Mesenteric fat pad (tissue), 1 donor: ENCODE data around the gene ESYT2. TPM values are rescaled to one million over a fixed set of nuclear protein-coding genes. Genes with fewer than 3 reads are reported as not detected.
"Not testable (repeated sequence)": the region's sequence is repeated elsewhere in the genome, so short reads cannot be mapped to it uniquely, and the experiment has no call there.

ENCODE experiments used
- DNase-seq: peaks from one replicate; pipeline ENCODE4 v3.0.0-alpha.2; 2020; ENCODE audit warnings: low spot score
- long read RNA-seq: library from polyadenylated mRNA; unstranded; transcript quantifications from one replicate; pipeline ENCODE4 v2.0.0, GENCODE V29; 2020
- total RNA-seq: library from RNA; stranded (reverse); fragmentation: NEBNext Ultra II Directional; extraction: Animal tissue kit (Norgen Biotek cat#: 25700); gene quantifications from one replicate; pipeline ENCODE4 v1.2.1, GENCODE V29; 2021
- donor health status: DM: yes; HTN: yes; CAD: no.

The ESYT2 gene, protein sequence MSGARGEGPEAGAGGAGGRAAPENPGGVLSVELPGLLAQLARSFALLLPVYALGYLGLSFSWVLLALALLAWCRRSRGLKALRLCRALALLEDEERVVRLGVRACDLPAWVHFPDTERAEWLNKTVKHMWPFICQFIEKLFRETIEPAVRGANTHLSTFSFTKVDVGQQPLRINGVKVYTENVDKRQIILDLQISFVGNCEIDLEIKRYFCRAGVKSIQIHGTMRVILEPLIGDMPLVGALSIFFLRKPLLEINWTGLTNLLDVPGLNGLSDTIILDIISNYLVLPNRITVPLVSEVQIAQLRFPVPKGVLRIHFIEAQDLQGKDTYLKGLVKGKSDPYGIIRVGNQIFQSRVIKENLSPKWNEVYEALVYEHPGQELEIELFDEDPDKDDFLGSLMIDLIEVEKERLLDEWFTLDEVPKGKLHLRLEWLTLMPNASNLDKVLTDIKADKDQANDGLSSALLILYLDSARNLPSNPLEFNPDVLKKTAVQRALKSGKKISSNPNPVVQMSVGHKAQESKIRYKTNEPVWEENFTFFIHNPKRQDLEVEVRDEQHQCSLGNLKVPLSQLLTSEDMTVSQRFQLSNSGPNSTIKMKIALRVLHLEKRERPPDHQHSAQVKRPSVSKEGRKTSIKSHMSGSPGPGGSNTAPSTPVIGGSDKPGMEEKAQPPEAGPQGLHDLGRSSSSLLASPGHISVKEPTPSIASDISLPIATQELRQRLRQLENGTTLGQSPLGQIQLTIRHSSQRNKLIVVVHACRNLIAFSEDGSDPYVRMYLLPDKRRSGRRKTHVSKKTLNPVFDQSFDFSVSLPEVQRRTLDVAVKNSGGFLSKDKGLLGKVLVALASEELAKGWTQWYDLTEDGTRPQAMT
- total RNA-seq: 79.5 TPM
- long read RNA-seq, partial matches to known transcripts: 9 of 43 reads
- long read RNA-seq, other reads (novel, unspliced or antisense): 34 of 43 reads

DNA sequence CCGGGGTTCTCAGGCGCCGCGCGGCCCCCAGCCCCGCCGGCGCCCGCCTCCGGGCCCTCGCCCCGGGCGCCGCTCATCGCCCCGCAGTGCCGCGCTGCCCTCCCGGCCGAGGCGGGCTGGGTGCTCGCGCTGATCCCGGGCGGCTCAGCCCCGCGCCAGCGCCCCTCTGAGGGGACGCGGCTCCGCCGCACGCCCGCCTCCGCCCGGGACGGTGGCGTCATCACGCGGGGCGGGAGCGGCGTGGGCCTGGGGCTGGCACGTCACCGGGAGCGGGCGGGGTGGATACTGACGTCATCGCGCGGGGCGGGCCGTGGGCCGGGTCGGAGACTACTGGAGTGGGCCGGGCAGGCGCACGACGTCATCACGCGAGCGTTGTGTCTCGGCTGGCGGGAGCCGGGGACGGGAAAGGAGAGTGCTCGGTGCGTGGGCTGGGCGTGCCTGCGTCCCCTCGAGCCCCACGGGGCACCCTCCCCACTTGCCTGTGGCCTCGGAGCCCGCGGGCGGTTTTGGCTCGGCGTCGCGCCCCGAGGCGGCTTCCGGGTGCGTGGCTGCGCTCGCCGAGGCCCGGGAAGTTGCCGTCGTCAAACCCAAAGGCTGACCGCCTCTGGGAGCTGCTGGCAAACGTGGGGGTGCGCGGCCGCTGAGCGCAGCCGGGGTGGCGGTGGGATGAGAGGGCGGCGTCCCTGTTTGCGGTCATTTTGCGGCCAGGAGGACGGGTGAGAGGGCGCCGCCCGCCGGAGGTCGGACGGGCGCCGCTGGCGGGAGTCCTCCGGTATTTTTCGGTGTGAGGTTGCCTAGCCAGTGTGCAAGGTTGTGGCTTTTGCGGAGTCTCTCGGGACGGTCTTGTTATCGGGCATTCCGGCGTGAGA is at the start of gene ESYT2:
ESYT2 (minus strand) TSS at position 168 of the 869 bp plus-strand sequence; CDS start at position 77, 91 bp downstream.
- DNase-seq: peak; percentile 100

DNA sequence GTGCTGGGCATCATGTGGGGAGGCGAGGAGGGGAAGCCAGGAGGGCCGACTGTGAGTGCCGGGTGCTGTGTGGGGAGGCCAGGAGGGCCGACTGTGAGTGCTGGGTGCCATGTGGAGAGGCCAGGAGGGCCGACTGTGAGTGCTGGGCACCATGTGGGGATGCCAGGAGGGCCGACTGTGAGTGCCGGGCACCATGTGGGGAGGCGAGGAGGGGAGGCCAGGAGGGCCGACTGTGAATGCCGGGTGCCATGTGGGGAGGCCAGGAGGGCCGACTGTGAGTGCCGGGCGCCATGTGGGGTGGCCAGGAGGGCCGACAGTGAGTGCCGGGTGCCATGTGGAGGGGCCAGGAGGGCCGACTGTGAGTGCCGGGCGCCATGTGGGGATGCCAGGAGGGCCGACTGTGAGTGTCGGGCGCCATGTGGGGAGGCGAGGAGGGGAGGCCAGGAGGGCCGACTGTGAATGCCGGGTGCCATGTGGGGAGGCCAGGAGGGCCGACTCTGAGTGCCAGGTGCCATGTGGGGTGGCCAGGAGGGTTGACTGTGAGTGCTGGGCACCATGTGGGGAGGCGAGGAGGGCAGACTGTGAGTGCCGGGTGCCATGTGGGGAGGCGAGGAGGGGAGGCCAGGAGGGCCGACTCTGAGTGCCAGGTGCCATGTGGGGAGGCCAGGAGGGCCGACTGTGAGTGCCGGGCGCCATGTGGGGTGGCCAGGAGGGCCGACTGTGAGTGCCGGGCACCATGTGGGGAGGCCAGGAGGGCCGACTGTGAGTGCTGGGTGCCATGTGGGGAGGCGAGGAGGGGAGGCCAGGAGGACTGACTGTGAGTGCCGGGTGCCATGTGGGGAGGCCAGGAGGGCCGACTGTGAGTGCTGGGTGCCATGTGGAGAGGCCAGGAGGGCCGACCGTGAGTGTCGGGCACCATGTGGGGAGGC is 49.1 kb upstream of the ESYT2 start:
- DNase-seq: not testable (repeated sequence)

DNA sequence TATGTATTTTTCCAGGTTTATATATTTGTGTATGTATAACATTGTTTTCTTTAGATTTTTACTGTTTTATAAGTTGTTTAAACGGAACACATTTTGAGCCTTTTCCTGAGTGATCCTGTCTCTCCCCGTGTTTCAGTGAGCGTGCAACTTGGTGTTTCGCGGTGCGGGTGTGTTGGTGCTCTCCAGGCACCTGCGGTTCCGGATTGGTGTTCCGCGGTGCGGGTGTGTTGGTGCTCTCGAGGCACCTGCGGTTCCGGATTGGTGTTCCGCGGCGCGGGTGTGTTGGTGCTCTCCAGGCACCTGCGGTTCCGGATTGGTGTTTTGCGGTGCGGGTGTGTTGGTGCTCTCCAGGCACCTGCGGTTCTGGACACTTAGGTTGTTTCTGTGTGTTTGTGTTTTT is 47.7 kb upstream of the ESYT2 start:
- no peak for DNase-seq

DNA sequence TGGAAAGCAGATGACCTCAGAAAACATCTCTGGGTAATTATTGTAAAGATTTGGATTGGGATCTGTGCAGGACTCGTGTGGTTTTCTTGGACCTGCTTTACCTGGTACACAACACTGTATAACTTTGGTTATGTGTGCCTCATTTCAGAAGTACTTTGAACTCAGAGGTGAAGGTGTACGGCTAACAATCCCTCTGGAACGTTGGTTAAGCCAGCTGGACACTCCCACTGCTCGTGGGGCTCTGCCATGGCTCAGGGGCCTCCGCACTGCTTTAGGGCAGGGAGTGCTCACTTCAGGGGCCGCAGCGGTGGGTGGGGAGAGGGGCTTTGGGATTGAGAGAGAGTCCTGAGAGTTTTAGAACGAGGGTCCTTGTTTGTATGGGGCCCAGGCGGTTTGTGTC is 40.6 kb upstream of the ESYT2 start:
- DNase-seq: no peak

DNA sequence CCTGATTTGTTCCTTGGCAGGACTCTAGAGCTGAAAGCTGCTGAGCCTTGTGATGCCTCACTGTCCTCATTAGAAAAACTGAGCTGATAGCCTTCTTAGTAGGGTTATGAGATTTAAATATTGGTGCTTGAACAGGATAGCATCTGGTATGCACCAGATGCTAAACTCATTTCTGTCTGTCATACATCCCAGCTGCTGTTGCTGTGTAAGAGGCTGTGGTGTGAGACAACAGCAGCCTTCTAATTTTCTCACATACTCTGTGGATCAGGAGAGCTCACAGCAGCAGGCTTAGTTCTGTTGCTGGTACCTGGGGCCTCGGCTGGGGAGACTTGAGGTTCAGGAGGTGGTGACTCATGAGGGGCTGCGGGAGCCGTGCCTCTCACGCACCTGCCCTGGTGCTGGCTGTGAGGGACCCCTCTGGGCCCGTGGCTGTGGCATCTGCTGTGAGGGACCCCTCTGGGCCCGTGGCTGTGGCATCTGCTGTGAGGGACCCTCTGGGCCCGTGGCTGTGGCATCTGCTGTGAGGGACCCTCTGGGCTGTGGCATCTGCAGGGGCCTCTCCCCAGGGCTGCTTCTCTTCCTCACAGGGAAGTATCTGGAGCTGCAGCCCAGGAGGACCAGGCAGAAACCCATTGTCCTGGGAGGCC is 39.6 kb upstream of the ESYT2 start:
- DNase-seq: no peak

DNA sequence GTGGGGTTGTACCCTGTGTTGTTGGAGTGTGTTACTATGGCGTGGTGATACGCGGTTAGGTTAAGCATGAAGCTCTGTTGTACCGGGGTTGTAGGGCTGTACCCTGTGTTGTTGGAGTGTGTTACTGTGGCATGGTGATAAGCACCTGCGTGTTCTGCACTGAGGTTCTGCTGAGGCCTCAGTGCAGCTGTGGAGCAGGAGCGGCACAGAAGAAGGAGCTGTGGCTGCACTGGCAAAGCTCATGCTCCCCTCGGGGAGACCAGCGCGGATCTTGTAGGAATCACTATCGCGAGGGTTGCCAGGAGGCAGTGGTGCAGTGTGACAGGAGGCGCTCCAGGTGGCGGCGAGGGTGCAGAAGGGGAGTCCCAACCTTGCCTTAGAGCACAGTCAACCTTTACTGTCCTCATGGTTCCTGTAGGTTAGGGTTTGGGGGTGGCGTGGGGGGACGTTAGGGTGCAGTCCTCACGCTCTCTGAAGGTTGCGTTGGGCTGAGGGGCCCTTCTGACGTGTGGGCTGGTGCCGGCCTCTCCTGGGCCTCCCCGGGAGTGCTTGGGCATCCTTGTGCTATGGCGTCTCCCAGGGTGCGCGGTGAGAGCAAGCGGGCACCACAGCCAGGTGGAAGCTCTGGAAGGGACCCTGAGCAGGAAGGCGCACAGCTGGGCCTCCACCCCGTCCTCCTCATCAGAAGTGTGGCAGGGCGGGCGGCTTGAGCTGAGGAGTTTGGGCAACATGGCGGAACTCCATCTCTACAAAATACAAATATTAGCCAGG is 38.1 kb upstream of the ESYT2 start:
- no peak for DNase-seq

DNA sequence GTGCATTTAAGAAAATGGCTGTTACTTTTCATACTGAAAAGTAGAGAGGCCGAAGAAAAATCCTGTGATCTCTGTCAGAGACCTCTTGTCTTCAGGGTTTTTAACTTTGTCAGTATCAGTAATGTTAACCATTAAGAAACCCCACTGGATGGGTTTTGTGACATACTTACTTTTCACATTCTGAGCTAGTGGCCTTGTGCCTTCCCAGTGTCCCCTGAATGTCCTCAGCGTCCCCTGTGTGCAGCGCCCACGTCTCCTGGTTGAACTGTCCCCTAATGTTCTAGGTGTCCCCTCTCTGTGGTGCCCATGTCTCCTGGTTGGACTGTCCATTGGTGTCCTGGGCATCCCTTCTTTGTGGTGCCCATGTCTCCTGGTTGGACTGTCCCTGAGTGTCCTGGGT is 36.7 kb upstream of the ESYT2 start:
- DNase-seq: no peak

DNA sequence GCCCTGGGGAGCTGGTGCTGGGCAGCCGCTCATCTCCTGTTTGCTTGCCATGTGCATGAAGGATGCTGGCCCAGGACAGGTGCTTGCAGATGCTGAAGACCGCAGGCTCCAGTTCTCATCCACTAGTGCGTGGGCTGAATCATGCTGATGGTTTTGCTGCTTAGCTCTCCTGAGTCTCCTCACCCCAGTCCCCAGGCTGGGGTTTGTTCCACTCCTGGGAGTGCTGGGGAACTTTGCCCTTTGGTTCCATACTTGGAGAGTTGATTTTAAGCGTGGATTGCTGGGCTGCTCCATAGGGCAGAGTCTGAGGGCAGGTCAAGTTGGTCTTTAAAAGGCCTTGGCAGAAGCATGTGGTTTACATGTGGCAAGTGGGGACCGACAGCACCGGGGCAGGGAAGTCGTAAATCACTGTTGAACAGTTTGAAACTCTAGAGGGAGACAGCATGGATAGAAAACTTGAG is 36.2 kb upstream of the ESYT2 start:
- no peak for DNase-seq

DNA sequence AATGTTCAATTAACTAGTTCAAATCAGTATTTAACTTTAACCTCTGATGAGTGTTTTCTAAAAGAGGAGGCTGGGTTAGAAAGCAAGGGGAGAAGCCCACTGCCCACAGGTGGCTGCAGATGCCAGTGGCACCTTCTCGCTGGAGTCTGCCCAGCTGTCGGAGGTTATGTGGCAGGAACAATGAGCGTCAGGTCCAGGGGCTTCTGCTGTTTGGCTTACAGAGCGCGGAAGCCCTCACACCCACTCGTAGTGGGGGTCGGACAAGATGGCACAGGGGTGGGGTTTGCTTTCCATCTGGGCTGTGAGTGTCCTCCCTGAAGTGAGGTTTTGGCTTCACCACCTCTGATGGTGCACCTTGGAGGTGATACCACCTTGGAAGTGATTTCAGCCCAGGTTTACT is 35.5 kb upstream of the ESYT2 start:
- DNase-seq: no peak

DNA sequence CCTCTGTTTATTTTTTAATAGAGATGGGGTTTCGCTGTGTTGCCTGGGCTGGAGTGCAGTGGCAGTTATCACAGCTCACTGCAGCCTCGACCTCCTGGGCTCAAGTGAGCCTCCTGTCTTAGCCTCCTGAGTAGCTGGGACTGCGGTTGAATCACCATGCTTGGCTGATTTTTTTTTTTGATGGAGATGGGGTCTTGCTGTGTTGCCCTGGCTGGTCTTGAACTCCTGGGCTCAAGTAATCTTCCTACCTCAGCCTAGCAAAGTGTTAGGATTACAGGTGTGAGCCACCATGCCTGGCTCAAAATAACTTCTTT is 35.2 kb upstream of the ESYT2 start:
- no peak for DNase-seq

DNA sequence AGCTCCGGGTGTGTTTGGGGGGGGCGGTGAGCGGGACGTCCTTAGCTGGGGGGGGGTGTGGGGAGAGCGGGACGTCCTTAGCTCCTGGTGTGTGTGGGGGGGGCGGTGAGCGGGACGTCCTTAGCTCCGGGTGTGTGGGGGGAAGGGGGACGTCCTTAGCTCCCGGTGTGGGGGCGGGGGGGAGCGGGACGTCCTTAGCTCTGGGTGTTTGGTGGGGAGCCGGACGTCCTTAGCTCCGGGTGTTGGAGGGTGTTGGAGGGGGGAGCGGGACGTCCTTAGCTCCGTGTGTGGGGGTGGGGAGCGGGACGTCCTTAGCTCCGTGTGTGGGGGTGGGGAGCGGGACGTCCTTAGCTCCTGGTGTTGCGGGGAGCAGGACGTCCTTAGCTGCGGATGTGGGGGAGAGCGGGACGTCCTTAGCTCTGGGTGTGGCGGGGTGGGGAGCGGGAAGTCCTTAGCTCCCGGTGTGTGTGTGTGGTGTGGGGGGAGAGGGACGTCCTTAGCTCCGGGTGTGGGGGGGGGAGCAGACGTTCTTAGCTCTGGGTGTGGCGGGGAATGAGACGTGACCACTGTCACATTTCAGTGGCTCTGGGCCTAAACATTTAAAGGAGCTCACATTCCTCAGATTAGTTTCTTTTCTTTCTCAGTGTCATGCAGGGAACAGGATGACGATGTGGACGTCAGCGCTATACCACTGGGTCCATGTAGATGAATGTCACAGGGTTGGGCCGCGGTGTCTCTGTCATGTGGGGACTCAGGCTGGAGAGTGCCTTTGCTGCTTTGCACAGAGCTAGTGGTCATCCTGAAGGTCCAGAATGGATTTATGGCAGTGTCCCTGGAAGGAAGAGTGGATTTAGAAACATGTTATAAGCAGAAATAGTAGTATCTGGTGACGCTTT is 34.5 kb upstream of the ESYT2 start:
- no peak for DNase-seq

DNA sequence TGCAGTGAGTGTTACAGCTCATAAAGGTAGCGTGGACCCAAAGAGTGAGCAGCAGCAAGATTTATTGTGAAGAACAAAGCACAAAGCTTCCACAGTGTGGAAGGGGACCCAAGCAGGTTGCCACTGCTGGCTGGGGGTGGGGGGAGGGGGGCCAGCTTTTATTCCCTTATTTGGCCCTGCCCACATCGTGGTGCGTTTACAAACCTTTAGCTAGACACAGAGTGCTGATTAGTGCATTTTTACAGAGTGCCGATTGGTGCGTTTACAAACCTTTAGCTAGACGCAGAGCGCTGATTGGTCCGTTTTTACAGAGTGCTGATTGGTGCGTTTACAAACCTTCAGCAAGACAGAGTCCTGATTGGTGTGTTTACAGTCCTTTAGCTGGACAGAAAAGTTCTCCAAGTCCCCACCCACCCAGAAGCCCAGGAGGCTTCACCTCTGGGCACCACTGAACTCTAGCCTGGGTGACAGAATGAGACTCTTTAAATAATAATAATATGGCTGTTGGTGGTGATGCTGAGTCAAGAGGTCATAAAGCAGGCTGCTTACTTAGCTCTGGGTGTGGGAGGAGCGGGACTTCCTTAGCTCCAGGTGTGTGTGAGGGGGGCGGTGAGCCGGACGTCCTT is 33.8 kb upstream of the ESYT2 start:
- not testable (repeated sequence) for DNase-seq

DNA sequence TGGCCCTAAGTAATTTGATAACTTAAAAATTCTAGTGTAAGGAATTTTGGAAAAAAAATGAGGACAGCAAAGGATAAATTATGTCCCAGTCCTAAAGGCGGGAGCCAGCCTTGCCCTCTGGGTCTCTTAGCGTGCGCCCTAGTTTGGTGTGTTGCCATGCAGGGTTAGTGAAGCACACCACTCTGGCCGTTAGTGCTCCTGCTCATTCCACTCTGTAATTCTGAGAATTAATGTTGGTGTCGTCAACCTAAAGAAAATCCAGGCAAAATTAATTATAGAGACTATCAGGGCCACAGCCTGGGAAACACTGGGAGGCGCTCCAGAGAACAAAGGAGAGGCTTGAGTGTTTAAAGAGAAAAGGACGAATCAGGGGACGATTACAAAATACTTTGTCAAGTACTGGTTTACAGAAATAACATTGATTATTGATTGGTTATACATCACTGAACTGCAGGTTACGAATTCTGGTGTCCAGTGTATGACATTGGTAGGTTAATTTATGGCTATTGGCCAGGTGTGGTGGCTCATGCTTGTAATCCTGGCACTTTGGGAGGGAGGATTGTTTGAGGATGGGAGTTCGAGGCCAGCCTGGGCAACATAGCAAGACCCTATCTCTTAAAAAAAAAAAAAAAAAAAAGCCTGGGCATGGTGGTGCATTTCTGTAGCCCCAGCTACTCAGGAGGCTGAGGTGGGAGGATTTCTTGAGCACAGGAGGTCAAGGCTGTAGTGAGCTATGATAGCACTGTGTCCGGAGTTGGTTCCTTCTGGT is 32.8 kb upstream of the ESYT2 start:
- no peak for DNase-seq

DNA sequence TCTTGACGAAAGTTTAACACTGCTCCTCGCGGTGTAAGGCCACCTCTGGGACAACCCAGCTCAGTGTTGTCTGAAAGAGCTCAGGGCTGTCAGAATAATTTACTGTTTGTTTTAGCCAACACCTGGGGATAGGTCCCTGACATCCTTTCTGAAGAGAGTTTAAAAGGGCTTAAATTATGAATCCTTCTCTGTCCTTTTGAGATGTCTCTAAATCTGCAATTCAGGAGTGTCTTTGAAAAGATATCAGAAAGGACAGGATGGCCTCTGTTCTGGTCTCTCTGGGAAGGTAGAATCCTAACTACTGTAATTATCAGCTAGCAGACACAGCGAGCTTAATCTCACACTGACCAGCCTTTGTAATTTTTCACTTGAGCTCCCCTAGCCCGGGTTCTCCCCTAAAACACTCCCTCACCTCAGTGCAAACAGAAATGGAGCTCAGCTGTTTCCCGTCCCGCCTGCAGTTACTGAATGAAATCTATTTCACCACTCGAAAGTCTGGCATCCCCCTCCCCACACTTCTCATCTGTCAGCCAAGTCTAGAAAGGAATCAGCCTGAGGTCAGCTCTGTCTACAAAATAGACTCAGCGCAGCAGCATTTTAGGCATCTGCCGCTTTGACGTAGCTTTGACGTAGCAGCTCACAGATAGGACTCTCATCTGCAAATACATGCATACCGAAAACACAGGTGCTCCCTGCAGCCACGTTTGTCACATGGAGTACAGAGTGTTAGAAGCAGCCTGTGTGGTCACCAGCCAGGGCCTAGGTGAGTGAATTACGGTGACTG is 31.9 kb upstream of the ESYT2 start:
- no peak for DNase-seq

DNA sequence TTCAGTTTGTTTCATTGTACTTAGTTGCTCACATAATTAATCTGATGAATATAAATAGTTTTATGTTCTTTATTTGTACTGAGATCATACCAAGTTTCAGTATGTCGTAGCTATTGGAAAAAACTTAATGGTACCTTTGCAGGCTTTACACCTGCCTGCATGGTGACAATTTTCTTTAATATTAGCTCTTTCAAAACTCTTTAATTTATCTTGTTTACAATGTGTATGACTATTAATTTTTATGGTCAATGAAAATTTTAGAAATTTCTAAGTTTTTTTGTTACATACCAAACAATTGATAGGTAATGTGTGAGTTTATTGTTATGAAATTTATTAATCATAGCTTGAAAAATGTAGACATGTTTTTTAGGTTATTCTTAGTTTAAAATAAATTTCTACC is 31.1 kb upstream of the ESYT2 start:
- DNase-seq: no peak
